Suprapubic skin (tissue), 4 donors: ENCODE measurements around the gene OR8K5.

Experiments used
- EP300 ChIP-seq: sonication (generic); formaldehyde crosslinking; IDR thresholded peaks from one replicate; pipeline ENCODE4 v1.6.1; 2017; ENCODE audit warnings: antibody characterized with exemption
- POLR2A ChIP-seq, 2 donors: fragments of 450-650 bp; IDR thresholded peaks; one replicate each; pipeline ENCODE4 v1.6.1; 2017; ENCODE audit warnings: antibody characterized with exemption in 2 of 2, mild to moderate bottlenecking in 2 of 2, moderate library complexity in 2 of 2
- POLR2AphosphoS5 ChIP-seq, 3 donors: sonication (generic); formaldehyde crosslinking; IDR thresholded peaks; one replicate each; pipeline ENCODE4 v1.6.1; 2017; ENCODE audit warnings: antibody characterized with exemption in 3 of 3
- TF ChIP-seq, protein P1 (sequence below), 2 donors: fragments of 200-600 bp in 1 of 2; fragments of 450-650 bp in 1 of 2; sonication (generic) in 1 of 2; IDR thresholded peaks; one replicate each; pipeline ENCODE4 v1.5.1; 2016 to 2019; ENCODE audit warnings: antibody characterized with exemption in 2 of 2, mild to moderate bottlenecking in 1 of 2, moderate library complexity in 1 of 2

DNA sequence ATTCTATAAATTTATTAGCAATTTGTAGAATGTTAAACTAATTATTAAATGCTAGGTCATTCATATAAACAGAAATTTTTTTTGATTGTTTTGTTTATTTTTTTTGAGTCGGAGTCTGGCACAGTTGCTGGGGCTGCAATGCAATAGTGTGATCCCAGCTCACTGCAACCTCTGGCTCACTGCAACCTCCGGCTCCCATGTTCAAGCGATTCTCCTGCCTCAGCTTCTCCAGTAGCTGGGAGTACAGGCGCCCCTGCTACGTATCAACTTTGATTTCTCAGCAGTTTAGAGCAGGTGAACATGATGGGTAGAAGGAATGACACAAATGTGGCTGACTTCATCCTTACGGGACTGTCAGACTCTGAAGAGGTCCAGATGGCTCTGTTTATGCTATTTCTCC, 38.0 kb downstream of the OR8K5 start, which contains the start of gene OR8H3:
- TF ChIP-seq, protein P1, sequence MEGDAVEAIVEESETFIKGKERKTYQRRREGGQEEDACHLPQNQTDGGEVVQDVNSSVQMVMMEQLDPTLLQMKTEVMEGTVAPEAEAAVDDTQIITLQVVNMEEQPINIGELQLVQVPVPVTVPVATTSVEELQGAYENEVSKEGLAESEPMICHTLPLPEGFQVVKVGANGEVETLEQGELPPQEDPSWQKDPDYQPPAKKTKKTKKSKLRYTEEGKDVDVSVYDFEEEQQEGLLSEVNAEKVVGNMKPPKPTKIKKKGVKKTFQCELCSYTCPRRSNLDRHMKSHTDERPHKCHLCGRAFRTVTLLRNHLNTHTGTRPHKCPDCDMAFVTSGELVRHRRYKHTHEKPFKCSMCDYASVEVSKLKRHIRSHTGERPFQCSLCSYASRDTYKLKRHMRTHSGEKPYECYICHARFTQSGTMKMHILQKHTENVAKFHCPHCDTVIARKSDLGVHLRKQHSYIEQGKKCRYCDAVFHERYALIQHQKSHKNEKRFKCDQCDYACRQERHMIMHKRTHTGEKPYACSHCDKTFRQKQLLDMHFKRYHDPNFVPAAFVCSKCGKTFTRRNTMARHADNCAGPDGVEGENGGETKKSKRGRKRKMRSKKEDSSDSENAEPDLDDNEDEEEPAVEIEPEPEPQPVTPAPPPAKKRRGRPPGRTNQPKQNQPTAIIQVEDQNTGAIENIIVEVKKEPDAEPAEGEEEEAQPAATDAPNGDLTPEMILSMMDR (IDR thresholded peaks at IDR 0.05), result no peak
- TF ChIP-seq POLR2A (IDR thresholded peaks at IDR 0.05), result no peak
- TF ChIP-seq POLR2AphosphoS5 (IDR thresholded peaks at IDR 0.05), result no peak
- no peak for TF ChIP-seq EP300
